ENCODE data around the gene SDC3.

Gene SDC3

GRCh38 chr1:30907481-30908315 is 860 bp downstream of the SDC3 start:
- DNase-seq = no peak
- in situ Hi-C loops (cut with MboI; ENCODE audit: low pct_unique_long_range_greater_than_20kb, low sequenced_read_pairs) = no loop called here

- in situ Hi-C loops (cut with MboI; ENCODE audit: low pct_unique_long_range_greater_than_20kb, low sequenced_read_pairs) = no loop called here
- no peak for DNase-seq
Observed at GRCh38 chr1:30906631-30907441, 1.7 kb downstream of the SDC3 start.

DNA sequence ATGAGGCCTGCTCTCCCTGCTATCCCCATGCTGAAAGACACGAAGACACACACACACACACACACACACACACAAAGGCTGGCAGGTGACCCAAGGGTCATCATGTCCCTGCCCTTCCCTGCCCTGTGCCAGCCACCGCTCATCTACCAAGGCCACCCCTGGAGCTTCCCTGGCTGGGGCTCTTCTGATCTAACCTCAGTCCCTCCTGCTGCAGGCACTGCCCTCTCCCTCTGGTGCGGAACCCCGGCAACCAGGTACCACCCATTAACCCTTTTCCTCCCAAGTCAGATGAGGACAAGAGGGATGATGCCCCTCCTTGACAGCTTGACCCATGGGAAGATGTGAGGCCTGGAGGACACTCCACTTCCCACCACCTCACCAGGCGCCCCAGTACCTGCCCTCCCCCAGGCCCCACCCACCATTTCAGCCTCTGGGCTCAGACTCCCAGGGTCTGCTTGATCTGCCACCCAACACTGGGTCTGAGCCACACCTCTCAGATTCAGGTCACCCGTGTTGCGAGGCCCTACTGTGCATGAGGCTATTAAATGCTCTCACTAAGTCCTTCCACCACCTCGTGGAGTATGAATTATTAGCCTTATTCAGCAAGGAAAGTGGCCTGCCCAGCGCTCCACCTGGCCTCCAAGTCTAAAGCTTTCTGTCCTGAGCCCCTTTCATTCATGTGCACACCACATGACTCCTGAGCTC is 2.5 kb downstream of the SDC3 start:
- DNase-seq = no peak
- in situ Hi-C loops (cut with MboI; ENCODE audit: low pct_unique_long_range_greater_than_20kb, low sequenced_read_pairs) = no loop called here

DNA sequence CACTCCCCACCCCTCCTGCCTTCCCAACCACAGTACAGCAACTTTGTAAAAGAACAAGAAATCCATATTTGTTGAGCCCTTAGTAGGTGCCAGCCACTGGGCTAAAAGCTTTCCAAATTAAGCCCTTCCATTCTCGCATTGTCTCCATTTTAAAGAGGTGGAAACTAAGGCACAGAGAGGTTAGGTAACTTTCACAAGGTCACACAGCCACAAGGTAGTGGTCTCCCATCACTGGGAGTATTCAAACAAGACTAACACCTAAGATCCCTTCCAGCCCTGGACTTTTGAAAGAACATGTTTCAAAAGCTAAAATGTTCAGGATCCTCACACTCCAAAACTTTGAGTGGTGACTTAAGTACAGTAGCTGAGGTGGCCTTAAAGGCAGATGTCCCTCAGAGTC is 3.2 kb downstream of the SDC3 start:
- no peak for DNase-seq
- in situ Hi-C loops (cut with MboI; ENCODE audit: low pct_unique_long_range_greater_than_20kb, low sequenced_read_pairs) = no loop called here

DNA sequence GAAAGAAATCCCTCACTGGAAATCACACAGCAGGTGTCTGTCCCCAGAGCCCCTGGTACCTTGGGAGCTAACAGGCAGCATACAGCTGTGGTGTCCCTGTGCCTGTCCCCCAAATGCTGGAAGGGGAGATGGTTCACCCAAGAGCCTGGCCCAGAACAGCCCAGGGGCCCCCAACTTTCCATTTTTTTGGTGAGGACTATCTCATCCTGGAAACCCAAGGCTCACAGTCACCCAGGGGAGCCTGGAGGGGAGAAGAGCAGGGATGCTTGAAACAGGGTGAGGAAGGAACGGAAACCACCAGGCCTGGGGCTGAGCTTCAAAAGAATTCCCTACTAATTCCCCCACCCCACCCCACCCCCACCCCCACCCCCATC is 3.6 kb downstream of the SDC3 start:
- DNase-seq = no peak
- in situ Hi-C loops (cut with MboI; ENCODE audit: low pct_unique_long_range_greater_than_20kb, low sequenced_read_pairs) = no loop called here

- in situ Hi-C loops (cut with MboI; ENCODE audit: low pct_unique_long_range_greater_than_20kb, low sequenced_read_pairs) = no loop called here
- DNase-seq = no peak
Observed at GRCh38 chr1:30904191-30904961, 4.2 kb downstream of the SDC3 start.

DNA sequence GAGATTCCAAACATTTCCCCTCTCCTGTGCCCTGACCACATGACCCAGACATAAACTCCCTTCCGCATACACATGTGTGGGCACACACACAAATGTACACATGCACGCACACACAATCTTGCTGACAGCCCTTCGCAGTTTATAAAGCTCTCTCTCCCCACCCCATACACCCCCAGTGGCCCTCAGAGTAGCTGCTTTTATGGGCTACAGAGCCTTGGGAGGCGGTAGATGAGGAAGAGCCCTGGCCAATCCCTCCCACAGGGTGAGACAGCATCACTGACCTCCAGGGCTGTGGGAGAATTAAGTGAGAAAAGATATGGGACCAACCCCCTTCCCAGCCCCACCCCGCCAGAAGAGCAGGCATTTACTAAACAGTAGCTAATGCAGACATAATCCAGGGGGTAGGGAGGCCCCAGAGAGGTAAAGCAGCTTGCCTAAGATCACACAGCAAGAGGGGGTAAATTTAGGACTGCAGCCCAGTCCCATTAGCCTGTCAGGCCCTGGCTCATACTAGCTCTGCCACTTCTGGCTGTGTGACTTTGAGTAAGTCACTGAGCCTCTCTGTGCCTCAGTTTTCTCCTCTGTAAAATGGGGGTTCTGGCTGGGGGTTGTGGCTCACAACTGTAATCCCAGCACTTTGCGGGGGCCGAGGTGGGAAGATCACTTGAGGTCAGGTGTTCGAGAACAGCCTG is 5.1 kb downstream of the SDC3 start:
- no peak for DNase-seq
- in situ Hi-C loops (cut with MboI; ENCODE audit: low pct_unique_long_range_greater_than_20kb, low sequenced_read_pairs) = no loop called here

DNA sequence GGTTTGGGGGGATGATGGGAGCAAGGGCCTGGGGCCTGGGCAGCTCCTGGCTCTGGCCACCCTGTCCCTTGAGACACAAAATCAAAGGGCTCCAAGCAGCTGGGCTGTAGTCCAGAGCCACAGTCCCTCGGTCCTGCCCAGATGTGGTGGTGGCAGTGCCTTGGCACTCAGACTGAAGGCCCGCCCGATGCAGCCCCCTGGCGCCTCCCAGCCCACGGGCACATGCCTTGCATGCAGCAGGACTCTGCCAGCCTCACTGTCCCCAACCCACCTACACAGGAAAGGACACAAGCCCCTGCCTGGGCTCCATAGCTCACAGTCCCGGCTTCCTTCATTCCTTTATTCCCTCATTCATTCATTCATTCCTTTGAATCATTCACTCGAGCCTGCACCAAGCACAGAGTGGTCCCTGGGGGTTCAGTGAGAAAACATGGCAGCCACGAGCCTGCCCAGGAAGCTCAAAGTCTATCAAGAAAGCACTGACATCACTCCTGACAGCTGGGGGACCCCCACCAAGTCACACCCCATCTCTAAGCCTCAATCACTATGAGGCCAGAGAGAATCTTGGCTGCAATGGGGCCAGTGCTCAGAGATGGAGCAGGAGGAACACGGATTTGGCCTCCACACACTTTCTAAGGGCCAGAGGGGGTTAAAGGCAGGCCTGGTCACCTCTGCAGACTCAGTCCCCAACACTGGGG is 5.8 kb downstream of the SDC3 start:
- in situ Hi-C loops (cut with MboI; ENCODE audit: low pct_unique_long_range_greater_than_20kb, low sequenced_read_pairs) = no loop called here
- no peak for DNase-seq

GRCh38 chr1:30901798-30902581 is 6.6 kb downstream of the SDC3 start:
- in situ Hi-C loops (cut with MboI; ENCODE audit: low pct_unique_long_range_greater_than_20kb, low sequenced_read_pairs) = no loop called here
- DNase-seq = no peak

DNA sequence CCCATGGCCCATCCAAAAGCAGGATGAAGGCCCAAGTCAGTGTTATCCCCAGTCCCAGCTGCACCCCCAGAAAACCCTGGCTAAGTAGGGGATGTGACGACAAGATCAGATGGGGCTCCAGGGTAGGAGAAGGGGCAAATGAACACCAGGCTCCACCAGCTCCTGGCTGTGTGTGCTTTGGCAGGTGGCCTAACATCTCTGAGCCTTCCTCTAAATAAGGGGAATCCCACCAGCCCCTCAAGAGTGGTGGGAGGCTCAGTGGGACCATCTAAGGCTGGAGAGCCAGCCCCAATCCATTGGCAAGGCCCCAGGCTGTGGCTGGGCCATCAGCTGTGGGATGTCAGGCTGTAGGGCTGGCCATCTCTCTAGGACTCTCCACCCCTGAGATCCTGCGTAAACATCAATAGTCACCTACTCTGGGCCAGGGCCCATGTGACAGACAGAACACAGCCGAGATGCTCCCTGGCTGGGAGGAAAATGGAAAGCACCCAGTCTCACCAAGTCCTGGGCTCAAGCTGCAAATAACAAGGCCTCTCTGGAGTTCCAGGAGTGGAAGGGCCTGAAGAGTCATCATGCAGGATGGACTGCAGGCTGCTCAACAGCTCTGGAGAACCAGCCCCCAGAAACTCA is 7.5 kb downstream of the SDC3 start:
- no peak for DNase-seq
- in situ Hi-C loops (cut with MboI; ENCODE audit: low pct_unique_long_range_greater_than_20kb, low sequenced_read_pairs) = no loop called here

GRCh38 chr1:30900486-30900885 is 8.1 kb downstream of the SDC3 start:
- in situ Hi-C loops (cut with MboI; ENCODE audit: low pct_unique_long_range_greater_than_20kb, low sequenced_read_pairs) = no loop called here
- no peak for DNase-seq

DNA sequence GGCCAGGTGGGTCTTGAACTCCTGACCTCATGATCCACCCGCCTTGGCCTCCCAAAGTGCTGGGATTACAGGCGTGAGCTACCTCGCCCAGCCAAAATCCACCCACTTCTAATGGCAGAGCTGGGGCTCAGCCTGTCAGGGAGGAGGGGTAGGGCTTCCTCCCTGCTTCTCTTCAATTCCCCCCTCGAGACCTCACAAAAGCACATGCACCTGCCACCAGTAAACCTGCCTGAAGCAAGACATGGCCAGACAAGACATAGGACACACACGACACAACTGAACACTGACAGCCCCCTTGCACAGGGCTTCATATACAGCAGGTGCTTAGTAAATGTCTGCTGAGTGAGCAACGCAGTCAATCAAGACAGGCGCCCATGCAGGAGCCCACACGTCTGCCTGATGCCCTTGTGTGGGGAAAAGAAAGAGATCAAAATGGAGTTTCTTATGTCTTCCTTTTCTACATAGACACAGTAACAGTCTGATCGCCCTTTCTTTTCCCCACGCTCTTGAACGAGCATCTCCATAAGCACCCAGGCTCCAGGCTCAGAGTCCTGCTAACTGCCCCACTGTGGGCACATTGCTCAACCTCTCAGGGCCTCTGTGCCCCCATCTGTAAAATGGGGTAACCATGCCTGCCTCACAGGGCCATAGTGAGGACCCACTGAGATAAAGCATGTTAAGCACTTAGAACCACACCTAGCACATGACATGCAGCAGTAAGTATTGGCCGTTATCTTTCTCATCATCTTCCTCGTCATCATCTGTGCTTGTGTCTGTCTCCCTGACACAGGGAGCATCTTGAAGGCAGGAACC is 8.8 kb downstream of the SDC3 start:
- in situ Hi-C loops (cut with MboI; ENCODE audit: low pct_unique_long_range_greater_than_20kb, low sequenced_read_pairs) = no loop called here
- DNase-seq = no peak

GRCh38 chr1:30898031-30898815 is 10.3 kb downstream of the SDC3 start:
- no peak for DNase-seq
- in situ Hi-C loops (cut with MboI; ENCODE audit: low pct_unique_long_range_greater_than_20kb, low sequenced_read_pairs) = no loop called here

DNA sequence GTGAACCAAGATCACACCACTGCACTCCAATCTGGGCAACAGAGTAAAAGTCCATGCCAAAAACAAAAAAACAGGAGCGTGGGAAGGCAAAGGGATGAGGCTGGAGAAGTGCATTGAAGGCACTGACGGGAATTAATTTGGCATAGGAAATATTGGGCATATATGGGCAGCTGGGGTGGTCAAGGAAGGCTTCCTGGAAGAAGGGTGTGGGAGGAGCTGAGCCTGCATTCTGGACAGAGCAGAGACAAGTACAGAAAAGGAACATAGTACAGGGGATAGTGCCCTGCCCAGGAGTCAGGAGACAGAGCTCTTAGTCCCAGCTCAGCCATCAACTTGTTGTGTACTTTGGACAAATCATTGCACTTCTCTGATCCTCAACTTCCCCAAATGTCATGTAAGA is 11.7 kb downstream of the SDC3 start:
- in situ Hi-C loops (cut with MboI; ENCODE audit: low pct_unique_long_range_greater_than_20kb, low sequenced_read_pairs) = no loop called here

GRCh38 chr1:30895944-30896660 is 12.5 kb downstream of the SDC3 start:
- in situ Hi-C loops (cut with MboI; ENCODE audit: low pct_unique_long_range_greater_than_20kb, low sequenced_read_pairs) = no loop called here
- no peak for DNase-seq

More for the DNA sequence above, 11.7 kb downstream of the SDC3 start:
- no peak for DNase-seq
